Neuronal stem cell (in vitro differentiated cells): ENCODE measurements around the gene NXN.

ENCODE experiments used
- DNase-seq: peaks from one replicate; pipeline ENCODE4 v3.0.0-alpha.2; 2013; ENCODE audit warnings: low spot score
- H2AFZ ChIP-seq: one replicate; pipeline ENCODE4 v1.6.1; 2013; ENCODE audit warnings: mild to moderate bottlenecking, low read length, inconsistent platforms
- H2AK5ac ChIP-seq: 2 replicates; pipeline ENCODE4 v1.6.1; 2013; ENCODE audit warnings: low read depth, mild to moderate bottlenecking, inconsistent platforms, low read length, moderate library complexity, mixed read lengths
- H2BK120ac ChIP-seq: 2 replicates; pipeline ENCODE4 v1.6.1; 2013; ENCODE audit warnings: low read depth, mild to moderate bottlenecking, inconsistent platforms, low read length, moderate library complexity, mixed read lengths
- H2BK12ac ChIP-seq: one replicate; pipeline ENCODE4 v1.6.1; 2013; ENCODE audit warnings: low read length, inconsistent platforms
- H2BK15ac ChIP-seq: 2 replicates; pipeline ENCODE4 v1.6.1; 2013; ENCODE audit warnings: mild to moderate bottlenecking, low read length, inconsistent platforms, mixed read lengths
- H2BK5ac ChIP-seq: one replicate; pipeline ENCODE4 v1.6.1; 2013; ENCODE audit warnings: inconsistent platforms, mild to moderate bottlenecking, low read length, moderate library complexity
- H3K14ac ChIP-seq: one replicate; pipeline ENCODE4 v1.6.1; 2013; ENCODE audit warnings: low read length, inconsistent platforms
- H3K18ac ChIP-seq: 2 replicates; pipeline ENCODE4 v1.6.1; 2013; ENCODE audit warnings: low read length, inconsistent platforms
- H3K23ac ChIP-seq: 2 replicates; pipeline ENCODE4 v1.6.1; 2013; ENCODE audit warnings: low read depth, mild to moderate bottlenecking, mixed read lengths, low read length, inconsistent platforms; ENCODE audit not compliant: poor library complexity
- H3K27ac ChIP-seq: replicated peaks from 3 replicates; pipeline ENCODE4 v1.5.1; 2013; ENCODE audit warnings: low read length, inconsistent platforms
- H3K27me3 ChIP-seq, 3 experiments: 2 replicates each; pipeline ENCODE4 v1.6.1; 2013; ENCODE audit warnings: low read length in 3 of 3, mild to moderate bottlenecking in 2 of 3, inconsistent platforms in 1 of 3, low read depth in 1 of 3, mixed read lengths in 1 of 3, moderate library complexity in 1 of 3; ENCODE audit not compliant: control insufficient read depth in 3 of 3, insufficient read depth in 3 of 3
- H3K36me3 ChIP-seq, 2 donors: replicated peaks in 1 of 2; 2 replicates each; pipeline ENCODE4 v1.6.1; 2013; ENCODE audit warnings: low read length in 2 of 2; ENCODE audit not compliant: control insufficient read depth in 2 of 2, insufficient read depth in 2 of 2
- H3K4ac ChIP-seq: 2 replicates; pipeline ENCODE4 v1.6.1; 2013; ENCODE audit warnings: inconsistent platforms, mild to moderate bottlenecking, low read length, moderate library complexity
- H3K4me1 ChIP-seq, 2 donors: 1 replicate in 1 of 2; 2 replicates in 1 of 2; pipeline ENCODE4 v1.6.1; 2013; ENCODE audit warnings: low read length in 2 of 2, low read depth in 1 of 2; ENCODE audit not compliant: control insufficient read depth in 2 of 2, insufficient read depth in 1 of 2
- H3K4me2 ChIP-seq: one replicate; pipeline ENCODE4 v1.6.1; 2013; ENCODE audit warnings: mild to moderate bottlenecking, low read length, inconsistent platforms; ENCODE audit not compliant: insufficient read depth, poor library complexity, severe bottlenecking
- H3K4me3 ChIP-seq, 2 donors: 2 replicates each; pipeline ENCODE4 v1.5.1; 2013; ENCODE audit warnings: low read length in 2 of 2, mild to moderate bottlenecking in 2 of 2, inconsistent platforms in 1 of 2, moderate library complexity in 1 of 2
- H3K79me1 ChIP-seq: one replicate; pipeline ENCODE4 v1.6.1; 2013; ENCODE audit warnings: low read depth, mild to moderate bottlenecking, inconsistent platforms, low read length, moderate library complexity
- H3K9ac ChIP-seq: one replicate; pipeline ENCODE4 v1.6.1; 2013; ENCODE audit warnings: mild to moderate bottlenecking, low read depth, low read length, inconsistent platforms; ENCODE audit not compliant: poor library complexity
- H3K9me3 ChIP-seq, 2 donors: replicated peaks in 1 of 2; 2 replicates each; pipeline versions ENCODE3 to v1.6.1; 2013; ENCODE audit warnings: low read length in 2 of 2, mild to moderate bottlenecking in 2 of 2, inconsistent platforms in 1 of 2, low read depth in 1 of 2, mixed read lengths in 1 of 2, moderate library complexity in 1 of 2; ENCODE audit not compliant: control insufficient read depth in 2 of 2, insufficient read depth in 1 of 2
- H4K8ac ChIP-seq: one replicate; pipeline ENCODE4 v1.6.1; 2013; ENCODE audit warnings: low read depth, mild to moderate bottlenecking, inconsistent platforms, low read length, moderate library complexity
- H4K91ac ChIP-seq: one replicate; pipeline ENCODE4 v1.6.1; 2013; ENCODE audit warnings: low read length, low read depth, mild to moderate bottlenecking, inconsistent platforms; ENCODE audit not compliant: poor library complexity
- WGBS, 2 donors: extraction: QIAGEN DNeasy Blood & Tissue Kit; methylation state at CpG; one replicate each; pipeline ENCODE4 v1.1.7; 2013; ENCODE audit warnings: missing lambda C conversion rate in 2 of 2, mixed read lengths in 1 of 2; ENCODE audit not compliant: insufficient read length in 2 of 2, insufficient replicate concordance in 1 of 2; ENCODE audit errors: extremely low coverage in 2 of 2; 5-methylcytosine and 5-hydroxymethylcytosine counted together

Gene NXN

GRCh38 chr17:1019451-1019850 is 39.9 kb upstream of the NXN start:
- no peak overlapping the region for H3K4ac ChIP-seq
- peak overlapping the region; percentile 89 for H3K23ac ChIP-seq
- DNase-seq: no peak
- peaks cover 11% of the 10 kb centered on the region for H3K79me1 ChIP-seq
- no peak overlapping the region for H3K4me3 ChIP-seq
- no peak overlapping the region for H3K4me2 ChIP-seq
- H4K8ac ChIP-seq: no peak overlapping the region
- H3K9me3 ChIP-seq: no peaks in the 10 kb centered on the region
- H3K27ac ChIP-seq: no peak overlapping the region
- peaks cover 0 to 6% of the 10 kb centered on the region in 2 donors for H3K36me3 ChIP-seq
- peak overlapping the region; percentile 44 for H3K9ac ChIP-seq
- H4K91ac ChIP-seq: no peak overlapping the region
- no peak overlapping the region for H2AFZ ChIP-seq
- H3K18ac ChIP-seq: no peak overlapping the region
- H2BK12ac ChIP-seq: no peak overlapping the region
- no peak overlapping the region for H2BK120ac ChIP-seq
- no peak overlapping the region for H2BK15ac ChIP-seq
- H2BK5ac ChIP-seq: no peak overlapping the region
- H3K14ac ChIP-seq: no peak overlapping the region
- no CpG with 5 or more reads among the region's 10 CpGs for WGBS, 2 donors
- H3K4me1 ChIP-seq: peaks cover 0 to 3% of the 10 kb centered on the region in 2 donors
- no peaks in the 10 kb centered on the region for H3K27me3 ChIP-seq
- no peak overlapping the region for H2AK5ac ChIP-seq

- H2BK12ac ChIP-seq: no peak overlapping the region
- DNase-seq: no peak
- H3K18ac ChIP-seq: no peak overlapping the region
- H4K8ac ChIP-seq: no peak overlapping the region
- no peak overlapping the region for H2AFZ ChIP-seq
- H3K79me1 ChIP-seq: peaks cover 8% of the 10 kb centered on the region
- peaks cover 0 to 6% of the 10 kb centered on the region in 2 donors for H3K36me3 ChIP-seq
- H2AK5ac ChIP-seq: no peak overlapping the region
- no peaks in the 10 kb centered on the region for H3K9me3 ChIP-seq
- WGBS, 2 donors: no CpG with 5 or more reads among the region's 11 CpGs
- peaks cover 0 to 3% of the 10 kb centered on the region in 2 donors for H3K4me1 ChIP-seq
- peak overlapping the region; percentile 21 for H3K9ac ChIP-seq
- H3K4me2 ChIP-seq: no peak overlapping the region
- H3K27me3 ChIP-seq: no peaks in the 10 kb centered on the region
- no peak overlapping the region for H2BK120ac ChIP-seq
- no peak overlapping the region for H3K4me3 ChIP-seq
- no peak overlapping the region for H2BK15ac ChIP-seq
- no peak overlapping the region for H3K23ac ChIP-seq
- peak overlapping the region; percentile 21 for H3K14ac ChIP-seq
- no peak overlapping the region for H3K4ac ChIP-seq
- no peak overlapping the region for H2BK5ac ChIP-seq
- no peak overlapping the region for H4K91ac ChIP-seq
- H3K27ac ChIP-seq: no peak overlapping the region
Observed at GRCh38 chr17:1018547-1018946, 39.0 kb upstream of the NXN start.

GRCh38 chr17:1013729-1014090 is 34.1 kb upstream of the NXN start:
- H3K4me1 ChIP-seq: no peaks in the 10 kb centered on the region
- WGBS, 2 donors: no CpG with 5 or more reads among the region's 9 CpGs
- no peak for DNase-seq
- H4K91ac ChIP-seq: no peak overlapping the region
- no peak overlapping the region for H3K4me3 ChIP-seq
- H2AFZ ChIP-seq: no peak overlapping the region
- H3K18ac ChIP-seq: no peak overlapping the region
- no peak overlapping the region for H3K23ac ChIP-seq
- H3K4ac ChIP-seq: no peak overlapping the region
- no peak overlapping the region for H2BK120ac ChIP-seq
- H3K14ac ChIP-seq: no peak overlapping the region
- no peak overlapping the region for H2BK15ac ChIP-seq
- H3K27ac ChIP-seq: no peak overlapping the region
- no peaks in the 10 kb centered on the region for H3K9me3 ChIP-seq
- no peak overlapping the region for H2BK12ac ChIP-seq
- no peak overlapping the region for H4K8ac ChIP-seq
- no peak overlapping the region for H2AK5ac ChIP-seq
- H3K4me2 ChIP-seq: no peak overlapping the region
- H2BK5ac ChIP-seq: no peak overlapping the region
- H3K9ac ChIP-seq: no peak overlapping the region
- peaks cover 3% of the 10 kb centered on the region for H3K79me1 ChIP-seq
- H3K27me3 ChIP-seq: no peaks in the 10 kb centered on the region
- peaks cover 19 to 24% of the 10 kb centered on the region in 2 donors for H3K36me3 ChIP-seq

GRCh38 chr17:1012823-1013728 is 33.5 kb upstream of the NXN start:
- Histone ChIP-seq H3K27me3 (no peaks in the 10 kb centered on the region), H4K8ac (no peak overlapping the region), H3K27ac (no peak overlapping the region), H2AFZ (no peak overlapping the region), H3K4ac (no peak overlapping the region), H2BK12ac (no peak overlapping the region), H3K9ac (no peak overlapping the region), H3K4me1 (no peaks in the 10 kb centered on the region), H2AK5ac (no peak overlapping the region), H4K91ac (no peak overlapping the region), H3K14ac (no peak overlapping the region), H3K4me2 (no peak overlapping the region), H2BK120ac (no peak overlapping the region), H3K9me3 (no peaks in the 10 kb centered on the region), H2BK5ac (no peak overlapping the region), H2BK15ac (no peak overlapping the region), H3K18ac (no peak overlapping the region), H3K4me3 (no peak overlapping the region), H3K79me1 (peaks cover 2% of the 10 kb centered on the region), H3K23ac (no peak overlapping the region), H3K36me3 (peaks cover 22 to 23% of the 10 kb centered on the region in 2 donors)
- no peak for DNase-seq
- WGBS, 2 donors: no CpG with 5 or more reads among the region's 30 CpGs
